HG03575 (cell line): ENCODE measurements around the gene SCRG1.

Experiments used
- ATAC-seq: cut with Tn5 transposase; IDR thresholded peaks from one replicate; pipeline ENCODE4 v1.9.1; 2021; ENCODE audit not compliant: unreplicated experiment, insufficient number of reproducible peaks, low FRiP score; ENCODE audit errors: extremely low read depth

Gene SCRG1

GRCh38 chr4:173398779-173399415, at the start of gene SCRG1:
Gene SCRG1 (minus strand): TSS chr4:173399116. CDS start chr4:173391414, 7,702 bp downstream.
- ATAC-seq, result no peak

DNA sequence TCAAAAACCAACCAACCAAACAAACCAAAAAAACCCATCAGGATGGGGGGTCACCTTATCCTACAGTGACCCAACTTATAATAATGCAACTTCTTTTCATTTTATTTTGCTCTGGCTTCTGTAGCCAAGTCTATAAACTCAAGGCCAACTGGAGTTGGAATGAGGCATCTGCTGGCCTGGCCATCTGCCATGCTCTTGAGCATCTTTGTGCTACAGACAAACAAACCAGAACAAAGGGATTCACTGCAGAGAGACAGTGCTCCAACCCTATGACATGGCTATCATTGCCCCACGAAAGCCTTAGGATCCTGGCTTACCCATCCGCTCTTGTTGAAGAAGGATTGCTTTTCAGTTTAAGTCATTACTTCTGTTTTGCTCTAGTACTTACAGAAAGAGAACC, 49.2 kb upstream of the SCRG1 start:
- no peak for ATAC-seq

GRCh38 chr4:173446416-173446815, 47.5 kb upstream of the SCRG1 start:
- peak; percentile 74 for ATAC-seq

DNA sequence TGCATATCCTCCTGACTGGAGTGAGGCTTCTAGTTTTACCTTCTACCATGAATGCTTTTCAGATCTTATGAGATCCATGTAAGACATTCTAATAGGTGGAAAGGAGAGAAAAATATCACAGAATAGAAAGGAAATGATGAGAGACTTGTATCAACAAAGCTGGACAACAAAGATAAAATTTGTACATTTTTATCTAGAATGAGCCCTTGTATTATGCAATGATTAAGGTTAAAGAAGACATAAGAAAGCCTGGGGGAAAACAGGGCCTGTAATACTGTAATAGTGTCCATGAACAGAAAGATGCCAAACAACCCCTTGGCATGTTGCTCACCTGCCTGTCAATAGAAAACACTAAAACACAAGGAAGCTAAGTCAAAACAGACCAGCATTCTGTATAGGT, 44.2 kb upstream of the SCRG1 start:
- no peak for ATAC-seq

GRCh38 chr4:173442223-173442932, 43.5 kb upstream of the SCRG1 start:
- ATAC-seq, result no peak

- no peak for ATAC-seq
These were observed 42.0 kb upstream of the SCRG1 start for GRCh38 chr4:173440888-173441287.

- ATAC-seq, result no peak
These were observed 37.9 kb upstream of the SCRG1 start for GRCh38 chr4:173436771-173437265.

DNA sequence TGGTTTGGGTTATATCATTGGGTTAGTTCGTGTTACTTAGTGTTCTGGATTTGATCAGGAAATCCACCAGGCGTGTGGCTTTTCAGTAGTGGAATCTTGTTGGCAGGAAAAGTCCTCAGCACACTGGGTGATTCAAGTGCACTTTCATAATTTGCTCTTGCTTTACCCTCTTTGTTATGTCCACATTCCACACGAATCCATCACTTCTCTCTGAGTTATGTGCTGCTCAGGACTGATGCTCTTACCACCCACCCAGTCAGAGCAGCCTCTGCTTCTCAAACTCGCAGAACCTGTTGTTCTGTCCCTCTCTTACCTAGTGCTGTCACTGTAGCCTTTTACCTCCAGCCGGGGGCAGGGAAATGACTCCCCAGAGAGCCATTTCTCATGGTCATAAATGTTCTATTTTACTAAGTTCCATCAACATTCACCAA, 37.2 kb upstream of the SCRG1 start:
- ATAC-seq, result no peak

GRCh38 chr4:173434231-173434630, 35.3 kb upstream of the SCRG1 start:
- ATAC-seq, result no peak

DNA sequence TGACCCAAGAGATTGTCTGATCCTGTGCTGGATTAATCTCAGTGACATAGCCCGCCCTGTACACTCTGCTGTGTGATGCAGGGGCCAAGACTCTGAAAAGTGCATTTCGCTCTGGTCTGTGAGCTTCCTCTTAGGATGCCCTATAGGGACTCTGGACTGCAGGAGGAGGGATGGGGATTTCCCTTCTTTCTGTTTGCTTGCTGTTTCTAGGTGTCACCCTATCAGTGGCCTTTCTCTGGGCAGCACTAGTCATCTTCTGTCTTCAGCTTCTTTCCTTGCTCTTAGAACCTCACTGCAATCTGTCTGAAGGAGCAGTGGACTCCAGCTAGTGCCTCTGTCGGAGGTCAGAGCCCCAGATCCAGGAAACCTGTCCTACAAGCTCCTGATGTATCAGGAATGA, 34.5 kb upstream of the SCRG1 start:
- ATAC-seq, result no peak

DNA sequence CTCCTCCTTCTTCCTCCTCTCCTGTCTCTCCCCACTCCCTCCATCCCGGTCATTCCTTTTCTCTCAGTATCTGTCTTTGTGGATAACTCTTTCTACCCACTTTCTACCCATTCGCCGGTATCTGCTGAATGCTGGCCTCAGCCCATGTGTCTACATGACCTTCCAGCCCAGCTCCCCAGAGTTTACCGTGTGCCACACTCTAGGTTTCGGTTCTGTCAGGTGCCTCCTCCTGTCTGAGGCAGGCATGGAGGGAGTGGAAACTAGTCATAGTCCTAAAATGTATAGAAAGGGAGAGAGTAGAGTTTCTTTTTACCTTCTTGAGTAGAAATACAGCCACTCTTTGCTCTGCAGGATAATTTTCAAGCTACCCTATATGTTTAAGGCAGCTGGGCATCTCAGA, 33.5 kb upstream of the SCRG1 start:
- ATAC-seq, result no peak

- no peak for ATAC-seq
These were observed 27.1 kb upstream of the SCRG1 start for GRCh38 chr4:173426064-173426463.

DNA sequence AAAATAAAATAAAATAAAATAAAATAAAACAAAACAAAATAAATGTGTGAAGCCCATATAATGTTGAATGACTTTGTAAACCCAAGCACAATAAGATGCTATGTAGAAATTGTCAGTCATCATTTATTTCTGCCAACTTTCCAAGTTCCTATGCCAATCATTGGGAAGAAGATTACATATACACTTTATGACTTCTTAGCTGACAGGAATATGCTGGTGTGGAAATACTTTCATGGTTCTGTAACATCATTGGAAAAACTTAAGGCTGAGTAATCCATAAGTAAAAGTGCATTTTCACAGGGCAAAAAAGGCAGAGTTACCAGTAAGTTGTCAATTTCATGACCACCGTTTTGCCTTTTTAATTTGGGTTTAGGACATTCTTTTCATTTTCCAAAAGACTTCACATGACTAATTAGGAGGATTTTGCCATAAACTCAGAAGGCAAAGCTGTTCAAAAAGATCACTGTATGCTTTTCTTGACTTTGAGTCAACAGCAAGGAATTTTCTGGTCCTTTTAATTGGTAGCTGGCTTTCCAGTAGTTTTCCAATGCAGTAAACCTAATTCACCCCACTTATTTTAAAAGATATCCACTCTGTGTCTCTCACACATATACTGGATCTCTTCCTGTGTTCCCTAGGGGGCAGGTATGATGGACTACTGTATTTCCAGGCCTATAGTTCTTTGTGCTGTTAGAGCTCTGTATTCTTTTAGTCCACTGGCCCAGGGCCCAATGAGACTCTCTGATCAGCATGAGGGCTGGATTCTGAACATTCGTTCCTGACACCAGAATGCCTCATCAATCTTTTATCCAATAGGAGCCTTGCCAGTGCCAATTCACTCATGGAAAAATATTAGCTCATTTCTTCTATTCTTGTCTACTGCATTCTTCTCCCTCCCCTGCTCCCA, 26.2 kb upstream of the SCRG1 start:
- no peak for ATAC-seq

GRCh38 chr4:173420801-173421200, 21.9 kb upstream of the SCRG1 start:
- no peak for ATAC-seq

DNA sequence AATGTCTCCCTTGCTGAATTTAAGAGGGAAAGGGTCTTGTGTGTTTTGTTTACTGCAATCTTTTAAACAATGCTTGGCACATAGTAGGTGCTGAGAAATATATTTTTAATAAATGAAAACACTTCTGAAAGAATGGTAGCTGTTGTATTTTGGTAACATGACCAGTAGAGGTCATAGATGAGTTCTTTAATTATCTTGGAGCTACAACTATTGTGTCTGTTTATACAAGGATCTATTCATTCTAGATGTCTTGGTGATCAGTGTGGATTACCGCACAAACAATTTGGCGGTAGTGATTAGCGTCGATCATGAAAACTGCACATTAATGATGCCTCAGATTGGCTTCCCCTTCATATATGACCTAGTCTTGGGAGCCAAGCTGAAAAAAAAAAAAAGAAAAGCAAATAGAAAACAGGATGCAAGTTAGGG, 21.4 kb upstream of the SCRG1 start:
- no peak for ATAC-seq

- no peak for ATAC-seq
These were observed 19.7 kb upstream of the SCRG1 start for GRCh38 chr4:173418639-173419038.

DNA sequence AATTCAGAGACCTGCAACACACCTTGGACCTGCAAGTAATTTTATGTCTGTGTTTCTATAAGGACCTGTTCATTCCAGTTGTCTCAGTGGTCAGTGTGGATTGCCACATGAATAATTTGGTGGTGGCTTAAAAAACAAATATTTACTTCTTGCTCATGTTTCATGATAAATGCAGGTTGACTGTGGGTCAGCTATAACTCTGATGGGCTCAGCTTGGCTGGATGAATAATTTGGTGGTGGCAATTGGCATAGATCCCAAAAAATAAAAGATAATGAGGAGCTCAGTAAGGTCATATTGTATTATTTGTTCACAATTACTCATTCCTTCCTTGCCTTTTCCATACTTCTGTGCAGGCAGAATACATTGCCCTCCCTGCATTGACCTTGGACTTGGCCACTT, 18.9 kb upstream of the SCRG1 start:
- ATAC-seq, result no peak

DNA sequence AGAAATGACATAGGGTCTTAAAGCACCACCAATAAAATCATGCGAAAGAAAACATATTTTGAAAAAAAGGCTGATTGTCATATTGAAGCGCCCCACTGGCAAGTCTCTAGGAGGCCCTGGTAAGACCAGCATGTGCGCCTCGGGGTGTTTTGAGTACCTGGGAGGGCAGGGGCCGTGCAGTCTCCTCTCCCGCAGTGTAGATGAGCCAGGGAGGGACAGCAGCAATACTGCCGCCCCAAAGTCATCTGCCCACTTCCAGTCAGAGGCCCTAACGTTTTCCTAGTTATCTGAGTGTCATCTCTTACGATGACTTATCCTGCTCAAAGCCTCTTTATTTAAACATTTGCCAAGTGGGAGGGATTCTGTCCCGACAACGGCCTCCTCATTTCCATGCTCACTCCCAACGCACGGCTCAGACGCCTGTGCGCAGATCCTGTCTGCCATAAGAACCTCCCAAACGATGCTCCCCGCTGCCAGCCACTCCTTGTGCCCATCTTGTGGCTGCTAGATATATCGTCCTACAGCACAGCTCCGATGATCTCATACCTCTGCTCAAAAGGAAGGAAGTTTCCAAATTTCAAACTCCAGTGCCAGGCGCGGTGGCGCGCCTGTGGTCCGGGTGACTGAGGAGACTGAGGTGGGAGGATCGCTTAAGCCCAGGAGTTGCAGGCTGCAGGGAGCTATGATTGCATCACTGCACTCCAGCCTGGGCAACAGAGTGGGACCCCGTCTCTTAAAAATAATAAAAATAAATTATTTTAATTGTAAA, 17.2 kb upstream of the SCRG1 start:
- ATAC-seq, result no peak

DNA sequence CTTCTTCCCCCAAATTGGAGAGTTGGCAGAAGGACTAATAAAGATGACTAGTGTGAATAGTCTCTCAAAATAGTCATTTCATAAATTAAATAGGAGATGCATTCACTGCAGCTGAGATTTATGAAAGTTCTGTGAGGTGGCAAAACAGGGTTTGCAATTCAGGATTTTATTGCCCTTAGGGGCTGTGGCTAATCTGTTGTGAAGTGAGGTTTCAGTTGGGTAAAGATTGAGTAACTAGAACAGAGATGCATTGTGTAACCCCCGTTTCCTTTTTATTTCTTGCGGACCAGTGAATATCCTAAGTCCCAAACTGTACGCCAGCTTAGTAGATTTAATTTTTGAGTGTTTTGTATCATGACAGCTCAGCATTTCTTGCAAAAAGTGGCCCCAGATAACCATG, 16.2 kb upstream of the SCRG1 start:
- ATAC-seq, result no peak
